Activated gamma-delta T cell (primary cell): Measurements from ENCODE around the gene CRYBB2.
"Not testable (repeated sequence)": the region's sequence is repeated elsewhere in the genome, so short reads cannot be mapped to it uniquely, and the experiment has no call there.

ENCODE experiments used
- DNase-seq: peaks from one replicate; lab custom pipeline; 2025; lab: John Stamatoyannopoulos, UW

Gene CRYBB2

DNA sequence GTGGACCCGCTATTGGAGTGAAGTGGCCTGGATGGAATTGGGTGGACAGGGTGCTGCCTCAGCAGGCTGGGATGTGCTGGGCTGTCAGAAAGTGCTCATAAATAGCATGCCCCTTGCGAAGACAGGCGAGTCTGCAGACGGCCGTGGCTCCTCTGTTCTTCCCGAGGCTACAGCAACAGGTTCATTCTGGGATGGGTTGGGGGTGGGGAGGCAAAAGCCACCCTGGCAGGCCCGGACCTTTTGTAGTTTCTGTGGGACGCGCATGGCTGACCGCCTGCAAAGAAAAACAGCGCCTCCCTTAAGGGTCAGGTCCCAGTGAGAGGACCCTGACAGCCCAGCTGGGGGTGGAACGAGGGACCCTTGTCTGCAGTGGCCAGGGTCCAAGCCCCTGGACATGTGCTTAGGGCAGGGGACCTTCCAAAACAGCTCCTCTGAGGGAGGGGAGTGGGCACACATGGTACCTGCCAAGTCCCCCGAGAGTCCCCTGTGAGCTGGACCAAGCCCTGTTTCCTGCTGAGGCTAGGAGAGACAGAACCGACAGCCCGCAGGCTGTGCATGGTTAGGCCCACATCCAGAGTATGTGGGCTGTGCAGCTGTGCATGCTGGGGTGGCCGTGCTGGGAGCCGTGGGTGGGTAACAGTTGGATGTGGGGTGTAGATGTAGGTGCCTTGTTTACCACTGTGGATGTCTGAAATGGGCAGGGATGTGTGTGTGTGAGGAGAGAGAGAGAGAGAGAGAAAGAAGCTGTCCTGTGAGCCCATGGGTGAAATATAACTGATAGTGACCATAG is 19.5 kb upstream of the CRYBB2 start, which contains the start of gene CRYBB3:
Gene CRYBB3, plus strand, starts transcription at position 128 of the 790 bp plus-strand sequence. CDS start 1,539 bp downstream, outside the sequence.
- no peak for DNase-seq

DNA sequence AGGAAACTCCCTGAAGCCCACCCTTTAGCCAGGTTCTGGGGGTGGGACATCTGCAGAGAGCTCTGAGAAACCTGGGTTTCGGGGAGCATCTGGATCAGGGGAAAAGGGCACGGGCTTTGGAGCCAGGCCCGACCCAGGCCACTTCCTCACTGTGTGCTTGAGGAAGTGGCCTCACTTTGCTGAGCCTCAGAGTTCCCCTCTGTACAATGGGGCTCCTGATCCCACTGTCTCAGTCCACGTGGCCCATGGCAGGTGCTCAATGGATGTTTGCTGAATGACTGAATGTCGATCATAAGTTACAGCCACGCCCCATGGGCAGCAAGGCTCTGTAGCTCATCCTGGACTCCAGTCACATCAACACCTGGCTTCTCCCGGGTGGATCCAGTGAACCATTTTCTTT is 18.5 kb upstream of the CRYBB2 start:
- DNase-seq, result no peak

DNA sequence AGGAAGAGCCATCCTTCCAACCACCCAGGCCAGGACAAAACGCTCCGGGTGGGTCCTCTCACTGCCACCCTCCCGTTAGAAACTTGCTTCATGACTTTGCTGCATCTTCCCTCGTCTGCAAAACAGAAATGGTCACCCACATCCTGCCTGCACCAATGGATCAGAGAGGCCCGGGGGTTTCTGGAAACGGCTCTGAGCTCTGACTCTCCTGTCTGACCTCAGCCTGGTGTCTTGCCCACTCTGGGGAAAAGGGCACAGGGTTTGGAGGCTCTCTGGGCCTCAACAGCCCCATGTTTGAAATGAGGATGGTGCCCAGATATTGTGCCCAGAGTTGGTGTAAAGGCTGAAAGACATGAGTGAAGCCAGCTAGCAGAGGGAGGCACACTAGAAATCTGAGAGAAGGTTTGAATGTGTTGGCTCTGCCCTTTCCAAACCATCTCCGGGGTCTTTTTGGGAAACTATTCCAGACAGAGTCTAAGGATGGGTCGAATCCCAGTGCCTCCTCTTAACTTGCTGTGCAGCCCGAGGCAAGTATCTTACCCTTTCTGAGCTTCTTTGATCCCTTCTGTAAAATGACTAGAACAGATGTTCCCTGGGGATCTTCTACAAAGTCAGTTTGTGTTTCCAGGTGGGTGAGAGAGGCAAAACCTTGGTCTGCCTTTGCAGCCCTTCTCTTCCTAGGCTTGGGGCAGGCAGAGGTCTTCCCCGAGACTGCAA is 17.7 kb upstream of the CRYBB2 start:
- no peak for DNase-seq

DNA sequence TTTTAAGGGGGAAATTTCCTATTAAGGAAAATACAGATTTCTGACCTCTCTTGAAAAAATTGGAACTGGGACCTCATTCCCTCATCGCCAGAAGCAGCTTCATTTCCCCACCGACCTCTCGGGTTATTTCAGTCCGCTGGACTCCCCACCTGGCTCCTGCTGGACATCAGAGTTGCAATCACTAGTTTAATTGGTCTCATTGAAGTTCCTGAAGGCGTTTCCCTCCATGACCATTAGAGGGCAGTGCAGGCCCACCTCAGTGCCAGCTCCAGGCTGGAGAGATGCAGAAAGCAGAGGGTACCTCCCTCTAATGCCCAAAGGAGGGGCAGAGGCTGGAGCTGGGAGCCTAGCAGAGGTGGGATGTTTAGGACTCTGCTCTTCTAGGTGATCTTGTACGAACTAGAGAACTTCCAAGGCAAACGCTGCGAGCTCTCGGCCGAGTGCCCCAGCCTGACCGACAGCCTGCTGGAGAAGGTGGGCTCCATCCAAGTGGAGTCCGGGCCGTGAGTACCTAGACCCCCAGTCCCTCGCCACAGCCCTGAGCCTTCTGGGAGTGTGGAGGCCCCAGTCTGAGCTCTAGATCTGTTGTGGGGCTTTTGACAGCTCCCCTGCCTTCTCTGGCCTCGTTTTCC is 17.0 kb upstream of the CRYBB2 start:
- no peak for DNase-seq

- no peak for DNase-seq
Observed at GRCh38 chr22:25203082-25203481, 16.4 kb upstream of the CRYBB2 start.

- DNase-seq, result not testable (repeated sequence)
Observed at GRCh38 chr22:25204547-25204946, 14.9 kb upstream of the CRYBB2 start.

DNA sequence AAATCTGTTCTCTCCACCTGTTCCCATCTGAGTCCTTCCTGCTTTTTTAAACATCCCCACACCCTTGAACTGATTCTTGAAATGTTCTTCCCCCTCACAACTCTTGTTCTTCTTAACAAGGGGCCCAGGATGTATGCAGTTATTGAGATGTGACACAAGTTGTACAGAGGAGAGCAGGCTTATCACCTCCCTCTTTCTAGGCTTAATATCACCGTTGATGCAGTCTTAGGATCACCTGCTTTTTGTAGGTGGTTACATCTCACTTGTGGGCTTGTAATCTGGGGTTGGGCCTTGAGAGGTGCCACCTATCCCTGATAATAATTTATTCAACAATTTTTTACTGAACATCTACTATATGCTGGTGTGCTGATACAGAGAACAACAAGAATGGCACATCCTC is 13.6 kb upstream of the CRYBB2 start:
- no peak for DNase-seq

- no peak for DNase-seq
Observed at GRCh38 chr22:25206998-25207397, 12.4 kb upstream of the CRYBB2 start.

GRCh38 chr22:25207553-25208157 is 11.8 kb upstream of the CRYBB2 start:
- no peak for DNase-seq

DNA sequence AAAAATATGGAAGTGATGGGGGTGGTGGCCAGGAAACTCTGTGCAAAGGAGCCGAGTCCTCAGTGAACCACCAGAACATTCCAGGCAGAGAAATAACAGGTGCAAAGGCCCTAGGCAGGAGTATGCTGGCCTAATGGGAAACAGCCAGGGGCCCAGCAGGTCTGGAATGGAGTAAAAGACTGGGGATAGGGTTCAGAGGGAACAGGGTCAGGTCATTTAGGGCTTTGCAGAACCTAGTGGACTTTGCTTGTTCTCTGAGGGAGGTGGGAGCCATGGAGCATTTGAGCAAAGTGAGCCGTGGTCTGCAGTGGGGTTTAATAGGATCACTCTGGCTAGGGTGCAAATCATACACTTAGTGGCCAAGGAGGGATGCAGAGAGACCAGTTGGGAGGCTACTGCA is 11.1 kb upstream of the CRYBB2 start:
- no peak for DNase-seq

DNA sequence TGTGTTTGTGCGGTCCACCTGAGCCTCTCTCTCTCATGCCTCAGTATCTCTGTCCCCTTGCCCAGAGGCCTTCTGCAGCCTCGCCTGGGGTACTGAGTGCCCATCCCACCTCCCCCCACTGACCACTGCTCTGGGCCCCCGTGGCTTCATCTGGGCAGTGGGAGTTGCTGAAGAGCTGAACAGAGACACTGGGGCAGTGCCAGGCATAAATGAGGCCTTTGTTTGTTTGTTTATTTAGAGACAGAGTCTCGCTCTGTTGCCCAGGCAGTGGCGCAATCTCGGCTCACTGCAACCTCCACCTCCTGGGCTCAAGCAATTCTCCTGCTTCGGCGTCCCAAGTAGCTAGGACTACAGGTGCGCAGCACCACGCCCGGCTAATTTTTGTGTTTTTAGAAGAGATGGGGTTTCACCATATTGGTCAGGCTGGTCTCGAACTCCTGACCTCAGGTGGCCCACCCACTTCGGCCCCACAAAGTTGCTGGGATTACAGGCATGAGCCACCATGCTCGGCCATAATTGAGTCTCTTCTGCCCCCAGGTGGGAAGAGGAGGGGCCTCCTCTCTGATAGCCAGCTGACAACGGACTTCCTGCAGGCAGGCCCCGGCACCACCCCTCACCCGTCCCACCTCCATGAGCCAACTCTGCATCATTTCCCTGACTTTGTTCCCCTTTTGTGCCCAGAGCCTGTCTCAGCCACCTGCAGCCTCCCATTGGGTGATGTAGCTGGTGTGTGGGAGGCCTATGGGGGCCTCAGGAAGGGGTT is 10.5 kb upstream of the CRYBB2 start:
- DNase-seq, result no peak

DNA sequence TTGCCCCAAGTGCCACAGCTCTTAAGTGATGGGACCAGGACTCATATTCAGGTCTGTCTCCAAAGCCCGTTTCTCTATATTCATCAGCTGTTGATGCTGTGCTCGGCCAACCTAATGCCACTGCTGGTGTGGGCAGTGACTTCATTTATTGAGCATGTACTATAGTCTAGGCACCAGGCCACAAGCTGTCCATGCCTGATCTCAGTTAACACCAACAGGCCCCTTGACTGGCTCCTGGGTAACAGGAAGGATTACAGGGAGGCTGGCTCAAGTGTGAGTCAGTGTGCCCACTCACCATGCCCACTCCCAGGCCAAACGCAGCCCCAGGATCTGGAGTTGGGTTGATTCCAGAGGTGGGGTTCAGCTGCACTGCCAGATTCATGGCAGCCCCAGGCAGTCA is 8.6 kb upstream of the CRYBB2 start:
- DNase-seq, result no peak

- no peak for DNase-seq
Observed at GRCh38 chr22:25212337-25212736, 7.1 kb upstream of the CRYBB2 start.

GRCh38 chr22:25213221-25213620 is 6.2 kb upstream of the CRYBB2 start:
- DNase-seq, result no peak

GRCh38 chr22:25216230-25216629 is 3.2 kb upstream of the CRYBB2 start:
- no peak for DNase-seq

- no peak for DNase-seq
Observed at GRCh38 chr22:25219948-25220442, 556 bp downstream of the CRYBB2 start.

GRCh38 chr22:25221790-25222189 is 2.4 kb downstream of the CRYBB2 start:
- no peak for DNase-seq

GRCh38 chr22:25223269-25223850 is 3.9 kb downstream of the CRYBB2 start:
- DNase-seq, result no peak

GRCh38 chr22:25228822-25229221 is 9.4 kb downstream of the CRYBB2 start:
- DNase-seq, result no peak

DNA sequence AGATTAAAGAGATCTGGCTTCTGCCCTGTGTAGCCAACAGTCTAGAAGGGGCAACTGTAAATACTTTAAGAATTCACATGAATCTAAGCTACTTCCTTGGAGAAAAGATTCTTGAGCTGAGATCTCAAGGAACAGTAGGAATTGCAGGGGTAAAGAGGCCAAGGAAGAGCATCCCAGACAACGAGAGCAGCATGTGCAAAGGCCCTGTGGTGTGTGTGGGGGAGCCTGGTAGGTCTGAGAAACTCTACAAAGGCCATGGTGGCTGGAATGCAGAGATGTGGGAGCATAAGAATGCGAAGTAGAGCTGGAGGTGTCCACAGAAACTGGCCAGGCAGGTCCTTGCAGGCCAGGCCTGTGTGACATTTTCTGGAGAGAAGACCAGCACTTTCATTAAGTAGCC is 11.3 kb downstream of the CRYBB2 start:
- DNase-seq, result not testable (repeated sequence)

DNA sequence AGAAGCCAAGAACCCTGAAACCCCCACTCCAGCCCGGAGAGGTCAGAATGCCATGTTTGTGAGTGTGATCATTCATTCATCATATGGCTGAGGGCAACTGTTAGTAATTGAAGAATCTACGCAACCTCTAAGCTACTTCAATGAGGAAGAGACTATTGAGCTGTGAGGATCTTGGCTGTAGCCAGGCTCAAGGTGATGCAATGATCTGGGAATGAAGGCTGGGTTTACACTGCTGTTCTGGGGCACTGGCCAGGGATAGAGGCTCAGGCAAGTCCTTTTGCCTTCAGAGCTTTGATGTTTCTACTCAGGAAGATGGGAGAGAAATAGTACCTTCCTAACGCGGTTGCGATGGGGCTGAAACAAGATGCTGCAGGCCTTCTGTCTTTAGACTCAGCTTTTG is 12.9 kb downstream of the CRYBB2 start:
- DNase-seq, result no peak
